SK-N-SH treated with all-trans-retinoic acid at 6 μM for 48 hours (cell line): ENCODE data around the gene MED20.

Experiments
- PATZ1 ChIP-seq: fragments of 250-450 bp; sonication (Bioruptor Pico); IDR thresholded peaks from 2 replicates; pipeline ENCODE4 v1.8.0; 2020; ENCODE audit warnings: mild to moderate bottlenecking, moderate library complexity, borderline replicate concordance
- PPARA ChIP-seq: fragments of 250-450 bp; sonication (Bioruptor Pico); IDR thresholded peaks from 2 replicates; pipeline ENCODE4 v1.5.0; 2020; ENCODE audit warnings: mild to moderate bottlenecking, borderline replicate concordance

GRCh38 chr6:41914869-41915530 is 5.9 kb downstream of the MED20 start:
- TF ChIP-seq PPARA (CRISPR knock-in tag): no peak
- no peak for TF ChIP-seq PATZ1 (CRISPR knock-in tag)
